ENCODE results near the gene USP13.

The USP13 gene

GRCh38 chr3:179733797-179734196 is 81.0 kb downstream of the USP13 start:
- in situ Hi-C loops (cut with MboI; ENCODE audit: low sequenced_read_pairs, unreplicated experiment), result no loop called here
- DNase-seq (ENCODE audit: low spot score), result no peak
- no peak for TF ChIP-seq CTCF (IDR thresholded peaks at IDR 0.05; ENCODE audit: borderline replicate concordance, control extremely low read depth, extremely low read depth, insufficient read depth, missing control alignments)

- in situ Hi-C loops (cut with MboI; ENCODE audit: low sequenced_read_pairs, unreplicated experiment), result no loop called here
- no peak for TF ChIP-seq CTCF (IDR thresholded peaks at IDR 0.05; ENCODE audit: borderline replicate concordance, control extremely low read depth, extremely low read depth, insufficient read depth, missing control alignments)
- no peak for DNase-seq (ENCODE audit: low spot score)
These were observed 81.8 kb downstream of the USP13 start for GRCh38 chr3:179734497-179735281.

- TF ChIP-seq CTCF (IDR thresholded peaks at IDR 0.05; ENCODE audit: borderline replicate concordance, control extremely low read depth, extremely low read depth, insufficient read depth, missing control alignments), result no peak
- in situ Hi-C loops (cut with MboI; ENCODE audit: low sequenced_read_pairs, unreplicated experiment), result no loop called here
- DNase-seq (ENCODE audit: low spot score), result no peak
These were observed 82.5 kb downstream of the USP13 start for GRCh38 chr3:179735321-179735720.

- DNase-seq (ENCODE audit: low spot score), result no peak
- in situ Hi-C loops (cut with MboI; ENCODE audit: low sequenced_read_pairs, unreplicated experiment), result no loop called here
- no peak for TF ChIP-seq CTCF (IDR thresholded peaks at IDR 0.05; ENCODE audit: borderline replicate concordance, control extremely low read depth, extremely low read depth, insufficient read depth, missing control alignments)
These were observed 86.2 kb downstream of the USP13 start for GRCh38 chr3:179738998-179739397.

GRCh38 chr3:179739816-179740594 is 87.2 kb downstream of the USP13 start:
- DNase-seq (ENCODE audit: low spot score), result no peak
- in situ Hi-C loops (cut with MboI; ENCODE audit: low sequenced_read_pairs, unreplicated experiment), result no loop called here
- no peak for TF ChIP-seq CTCF (IDR thresholded peaks at IDR 0.05; ENCODE audit: borderline replicate concordance, control extremely low read depth, extremely low read depth, insufficient read depth, missing control alignments)

GRCh38 chr3:179743913-179744312 is 91.1 kb downstream of the USP13 start:
- no peak for TF ChIP-seq CTCF (IDR thresholded peaks at IDR 0.05; ENCODE audit: borderline replicate concordance, control extremely low read depth, extremely low read depth, insufficient read depth, missing control alignments)
- no peak for DNase-seq (ENCODE audit: low spot score)
- in situ Hi-C loops (cut with MboI; ENCODE audit: low sequenced_read_pairs, unreplicated experiment), result no loop called here
